ENCODE measurements around the gene ANKRD13B.
"Not testable (repeated sequence)": the region's sequence is repeated elsewhere in the genome, so short reads cannot be mapped to it uniquely, and the experiment has no call there.

ANKRD13B gene

DNA sequence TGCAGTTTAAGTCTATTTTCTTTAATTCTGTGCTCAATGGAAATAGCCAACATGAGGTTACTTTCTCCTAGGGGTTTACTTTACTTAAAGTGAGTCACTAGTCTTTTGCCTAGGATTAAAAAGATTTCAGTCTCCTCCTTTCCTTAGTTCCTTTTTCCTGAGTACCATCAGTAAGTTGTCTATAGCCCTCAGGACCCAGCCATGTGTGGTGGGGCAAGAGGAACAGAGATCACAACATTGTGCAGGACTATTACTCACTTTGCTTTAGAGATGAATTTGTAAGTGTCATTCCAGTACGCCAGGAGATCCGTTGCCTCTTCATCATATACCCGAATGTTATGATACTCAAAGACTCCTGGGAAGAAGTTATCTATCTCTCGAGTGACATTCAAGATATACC is 57.5 kb downstream of the ANKRD13B start:
- DNase-seq, result no peak

DNA sequence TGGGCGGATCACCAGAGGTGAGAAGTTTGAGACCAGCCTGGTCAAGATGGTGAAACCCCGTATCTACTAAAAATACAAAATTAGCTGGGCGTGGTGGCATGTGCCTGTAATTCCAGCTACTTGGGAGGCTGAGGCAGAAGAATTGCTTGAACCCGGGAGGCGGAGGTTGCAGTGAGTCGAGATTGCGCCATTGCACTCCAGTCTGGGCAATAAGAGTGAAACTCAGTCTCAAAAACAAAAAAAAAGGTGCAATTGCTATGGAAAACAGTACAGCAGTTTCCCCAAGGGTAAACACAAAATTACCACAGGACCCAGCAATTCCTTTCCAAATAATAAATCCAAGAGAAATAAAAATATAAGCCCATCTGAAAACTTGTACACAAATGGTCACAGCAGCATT is 59.0 kb downstream of the ANKRD13B start:
- DNase-seq, result not testable (repeated sequence)

DNA sequence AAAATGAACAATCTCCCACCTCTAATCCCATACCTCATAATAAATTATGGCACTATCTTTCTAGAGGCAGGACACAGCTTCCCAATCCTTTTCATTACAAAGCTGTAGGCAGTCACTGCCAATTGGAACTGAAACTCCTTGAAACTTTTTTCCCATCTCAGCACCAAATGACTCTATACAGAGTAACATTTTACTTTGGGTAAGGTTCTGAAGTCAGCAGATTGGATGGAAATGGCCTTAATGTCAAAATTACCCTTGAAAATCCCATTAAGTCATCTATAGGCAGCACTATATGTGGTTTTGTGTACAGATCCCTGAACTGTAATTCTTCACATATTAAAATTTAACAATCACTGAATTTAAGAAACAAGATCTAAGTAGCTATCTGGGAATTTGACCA is 60.0 kb downstream of the ANKRD13B start:
- no peak for DNase-seq

DNA sequence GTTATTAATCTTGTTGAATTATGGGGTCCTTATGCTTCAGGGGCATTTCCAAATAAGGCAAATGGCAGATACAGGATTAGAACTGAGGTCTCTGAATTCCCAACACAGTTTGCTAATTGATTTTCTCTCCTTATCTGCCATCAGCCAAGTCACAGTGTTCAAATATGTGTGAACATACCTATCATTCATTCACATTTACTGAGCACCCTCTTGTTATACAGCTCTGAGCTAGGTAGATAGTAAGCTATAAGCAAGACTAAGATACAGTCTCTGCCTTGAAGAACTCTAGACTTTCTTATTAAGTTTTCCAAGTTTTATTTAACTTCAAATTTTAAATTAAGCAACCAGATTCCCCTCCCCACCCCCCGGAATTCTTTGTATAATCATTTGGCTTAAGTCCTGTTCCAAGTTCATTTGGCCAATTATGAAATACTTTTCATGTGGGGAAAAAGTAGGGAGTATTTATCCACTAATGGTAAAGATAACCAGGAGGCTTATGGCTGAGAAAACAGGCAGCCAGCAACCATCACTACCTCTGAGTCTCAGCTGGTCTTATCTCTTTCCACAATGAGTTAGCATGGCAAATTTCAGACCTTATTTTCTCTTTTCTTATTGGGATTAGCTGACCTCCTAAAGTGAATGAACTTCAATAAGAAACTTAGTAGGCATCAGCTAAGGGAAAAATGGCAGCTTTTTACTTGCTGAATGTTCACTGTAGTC is 61.2 kb downstream of the ANKRD13B start:
- DNase-seq, result no peak

DNA sequence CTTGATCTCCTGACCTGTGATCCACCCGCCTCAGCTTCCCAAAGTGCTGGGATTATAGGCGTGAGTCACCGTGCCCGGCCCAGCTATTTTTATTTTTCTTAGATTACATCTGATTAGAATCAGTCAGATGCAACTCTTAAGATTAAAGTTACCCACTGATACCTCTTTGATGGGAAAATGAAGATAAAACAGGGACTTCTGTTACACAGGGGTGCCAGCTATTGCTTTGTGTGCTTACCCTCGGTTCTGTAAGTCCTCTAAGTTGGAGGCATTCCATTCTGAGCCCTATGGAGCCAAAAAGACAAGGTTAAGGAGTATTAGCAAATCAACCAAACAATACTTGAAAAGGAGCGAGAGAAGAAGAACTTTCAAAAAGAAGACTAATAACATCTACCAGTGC is 62.4 kb downstream of the ANKRD13B start:
- DNase-seq, result no peak

DNA sequence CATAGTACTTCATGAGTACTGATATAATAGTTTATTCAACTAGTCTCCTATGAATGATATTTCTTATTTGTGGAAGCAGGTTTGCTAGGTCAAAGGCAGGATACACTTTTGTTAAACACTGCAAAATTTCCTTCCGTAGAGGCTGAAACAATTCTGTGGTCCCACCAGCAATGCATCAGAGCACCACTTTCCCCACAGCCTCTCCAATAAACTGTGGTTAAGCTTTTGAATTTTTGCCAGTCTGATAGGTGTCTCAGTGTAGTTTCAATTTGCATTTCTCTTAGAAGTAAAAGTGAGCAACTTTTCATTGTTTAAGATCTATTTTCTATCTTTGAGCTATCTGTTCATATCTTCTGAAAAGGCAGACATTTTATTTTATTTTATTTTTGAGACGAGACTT is 66.2 kb downstream of the ANKRD13B start:
- no peak for DNase-seq

DNA sequence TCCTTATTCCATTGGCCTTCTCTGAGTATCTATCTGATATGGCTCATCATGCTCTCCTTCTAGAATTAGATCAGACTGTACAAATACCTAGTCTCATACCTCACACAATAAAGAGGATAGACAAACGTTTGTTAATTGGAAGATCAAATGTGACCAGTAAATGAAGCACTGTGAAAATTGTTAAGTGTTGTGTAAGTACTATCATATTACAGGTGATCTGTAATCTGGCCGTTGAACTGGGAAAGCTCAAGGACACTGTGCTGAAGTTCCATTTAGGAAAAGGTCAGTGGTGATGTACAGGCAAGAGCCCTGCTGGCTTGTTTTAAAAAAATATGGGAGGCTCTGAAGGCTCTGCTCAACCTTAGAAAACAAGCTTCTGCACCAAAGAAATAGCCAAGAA is 68.3 kb downstream of the ANKRD13B start:
- no peak for DNase-seq

DNA sequence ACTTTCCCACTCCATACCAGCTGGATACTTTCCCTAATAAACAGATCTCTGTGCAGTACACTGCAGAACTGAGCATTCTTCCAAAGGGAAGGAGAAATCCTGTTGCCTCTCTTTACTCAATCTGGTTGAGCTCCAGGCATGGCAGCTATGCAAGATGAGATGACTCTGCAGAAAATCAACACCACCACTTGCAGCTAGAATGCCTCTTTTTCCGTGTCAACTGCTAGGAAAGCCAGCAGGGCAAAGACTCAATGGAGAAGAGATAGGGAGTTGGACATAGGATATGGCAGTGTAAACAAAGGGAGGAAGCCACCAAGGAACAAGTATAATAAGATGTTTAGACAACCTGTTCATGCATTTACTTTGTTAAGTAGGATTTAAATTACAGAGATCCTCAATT is 70.2 kb downstream of the ANKRD13B start:
- DNase-seq, result no peak
